ENCODE measurements around the gene BBS2.

The BBS2 gene

GRCh38 chr16:56450275-56450985 lies 69.4 kb downstream of the BBS2 start:
- peak overlapping the region; percentile 79 for H3K4me3 ChIP-seq (ENCODE audit: low read length)
- no peak for TF ChIP-seq ZNF274 (IDR thresholded peaks at IDR 0.05; ENCODE audit: low read depth, low read length)

GRCh38 chr16:56448005-56448404 lies 71.8 kb downstream of the BBS2 start:
- TF ChIP-seq ZNF274 (IDR thresholded peaks at IDR 0.05; ENCODE audit: low read depth, low read length): no peak
- no peak overlapping the region for H3K4me3 ChIP-seq (ENCODE audit: low read length)

- TF ChIP-seq ZNF274 (IDR thresholded peaks at IDR 0.05; ENCODE audit: low read depth, low read length): no peak
- no peak overlapping the region for H3K4me3 ChIP-seq (ENCODE audit: low read length)
Measured at GRCh38 chr16:56447286-56447685, 72.5 kb downstream of the BBS2 start.

GRCh38 chr16:56438038-56438437 lies 81.8 kb downstream of the BBS2 start:
- no peak for TF ChIP-seq ZNF274 (IDR thresholded peaks at IDR 0.05; ENCODE audit: low read depth, low read length)

GRCh38 chr16:56436258-56436657 lies 83.6 kb downstream of the BBS2 start:
- no peak overlapping the region for H3K4me3 ChIP-seq (ENCODE audit: low read length)

More at GRCh38 chr16:56438038-56438437, 81.8 kb downstream of the BBS2 start:
- no peak overlapping the region for H3K4me3 ChIP-seq (ENCODE audit: low read length)

More at GRCh38 chr16:56436258-56436657, 83.6 kb downstream of the BBS2 start:
- TF ChIP-seq ZNF274 (IDR thresholded peaks at IDR 0.05; ENCODE audit: low read depth, low read length): no peak

Data from GM08714 (cell line).